Measurements from ENCODE around the gene GGT1. TPM values are rescaled to one million over a fixed set of nuclear protein-coding genes. Genes with fewer than 3 reads are reported as not detected.
A peak's percentile ranks its signal among the peaks of the same experiment; 100 is the strongest.

GGT1 gene
- total and polyA plus RNA-seq, 2 experiments from 2014 or later: 17.2 to 20.4 TPM

DNA sequence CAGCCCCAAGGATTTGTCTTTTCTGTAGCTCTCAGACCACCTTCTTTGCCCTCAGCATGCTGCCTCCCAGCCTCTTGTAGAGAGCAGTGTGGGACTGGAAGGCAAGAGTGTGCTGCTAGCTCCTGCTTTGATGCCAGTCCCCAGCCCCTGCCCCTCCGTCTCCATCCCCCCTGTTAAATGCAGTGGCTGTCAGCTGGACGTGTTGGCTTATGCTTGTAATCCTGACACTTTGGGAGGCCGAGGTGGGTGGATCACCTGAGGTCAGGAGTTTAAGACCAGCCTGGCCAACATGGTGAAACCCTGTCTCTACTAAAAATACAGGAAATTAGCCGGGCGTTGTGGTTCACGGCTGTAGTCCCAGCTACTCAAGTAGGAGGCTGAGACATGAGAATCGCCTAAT lies 31.7 kb upstream of the GGT1 start:
- Histone ChIP-seq H3K36me3 (peaks cover 52% of the 10 kb centered on the region), H3K4me3 (no peak overlapping the region), H3K9me3 (ENCODE audit: low read depth) (no peaks in the 10 kb centered on the region), H3K27ac (no peak overlapping the region), H3K4me1 (ENCODE audit: low read depth) (no peaks in the 10 kb centered on the region), H3K27me3 (no peaks in the 10 kb centered on the region)
- TF ChIP-seq, protein P1, sequence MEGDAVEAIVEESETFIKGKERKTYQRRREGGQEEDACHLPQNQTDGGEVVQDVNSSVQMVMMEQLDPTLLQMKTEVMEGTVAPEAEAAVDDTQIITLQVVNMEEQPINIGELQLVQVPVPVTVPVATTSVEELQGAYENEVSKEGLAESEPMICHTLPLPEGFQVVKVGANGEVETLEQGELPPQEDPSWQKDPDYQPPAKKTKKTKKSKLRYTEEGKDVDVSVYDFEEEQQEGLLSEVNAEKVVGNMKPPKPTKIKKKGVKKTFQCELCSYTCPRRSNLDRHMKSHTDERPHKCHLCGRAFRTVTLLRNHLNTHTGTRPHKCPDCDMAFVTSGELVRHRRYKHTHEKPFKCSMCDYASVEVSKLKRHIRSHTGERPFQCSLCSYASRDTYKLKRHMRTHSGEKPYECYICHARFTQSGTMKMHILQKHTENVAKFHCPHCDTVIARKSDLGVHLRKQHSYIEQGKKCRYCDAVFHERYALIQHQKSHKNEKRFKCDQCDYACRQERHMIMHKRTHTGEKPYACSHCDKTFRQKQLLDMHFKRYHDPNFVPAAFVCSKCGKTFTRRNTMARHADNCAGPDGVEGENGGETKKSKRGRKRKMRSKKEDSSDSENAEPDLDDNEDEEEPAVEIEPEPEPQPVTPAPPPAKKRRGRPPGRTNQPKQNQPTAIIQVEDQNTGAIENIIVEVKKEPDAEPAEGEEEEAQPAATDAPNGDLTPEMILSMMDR (IDR thresholded peaks at IDR 0.05; ENCODE audit: low read depth, low read length): no peak
- no peak for DNase-seq (ENCODE audit: low read depth in 1 of 2, low spot score in 1 of 2)

DNA sequence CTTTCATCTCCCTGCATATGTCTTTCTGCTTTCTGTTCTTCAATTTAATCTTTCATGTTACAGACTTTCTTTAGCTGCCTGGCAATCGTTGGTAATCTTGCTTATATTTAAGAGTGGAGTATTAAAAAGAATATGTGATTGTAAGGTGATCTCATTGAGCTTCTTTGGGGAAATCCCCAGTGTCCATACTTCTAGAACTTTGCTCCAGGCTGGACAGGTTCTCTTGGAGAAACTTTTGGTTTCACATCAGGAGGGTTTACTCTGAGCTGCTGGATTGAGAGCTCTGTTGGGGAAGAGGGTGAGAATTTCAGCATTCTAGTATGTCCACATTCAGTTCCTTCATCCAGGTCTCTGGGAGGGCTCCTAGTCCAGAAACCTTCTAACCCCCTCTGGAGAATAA lies 26.2 kb upstream of the GGT1 start:
- TF ChIP-seq, protein P1 (IDR thresholded peaks at IDR 0.05; ENCODE audit: low read depth, low read length): no peak

DNA sequence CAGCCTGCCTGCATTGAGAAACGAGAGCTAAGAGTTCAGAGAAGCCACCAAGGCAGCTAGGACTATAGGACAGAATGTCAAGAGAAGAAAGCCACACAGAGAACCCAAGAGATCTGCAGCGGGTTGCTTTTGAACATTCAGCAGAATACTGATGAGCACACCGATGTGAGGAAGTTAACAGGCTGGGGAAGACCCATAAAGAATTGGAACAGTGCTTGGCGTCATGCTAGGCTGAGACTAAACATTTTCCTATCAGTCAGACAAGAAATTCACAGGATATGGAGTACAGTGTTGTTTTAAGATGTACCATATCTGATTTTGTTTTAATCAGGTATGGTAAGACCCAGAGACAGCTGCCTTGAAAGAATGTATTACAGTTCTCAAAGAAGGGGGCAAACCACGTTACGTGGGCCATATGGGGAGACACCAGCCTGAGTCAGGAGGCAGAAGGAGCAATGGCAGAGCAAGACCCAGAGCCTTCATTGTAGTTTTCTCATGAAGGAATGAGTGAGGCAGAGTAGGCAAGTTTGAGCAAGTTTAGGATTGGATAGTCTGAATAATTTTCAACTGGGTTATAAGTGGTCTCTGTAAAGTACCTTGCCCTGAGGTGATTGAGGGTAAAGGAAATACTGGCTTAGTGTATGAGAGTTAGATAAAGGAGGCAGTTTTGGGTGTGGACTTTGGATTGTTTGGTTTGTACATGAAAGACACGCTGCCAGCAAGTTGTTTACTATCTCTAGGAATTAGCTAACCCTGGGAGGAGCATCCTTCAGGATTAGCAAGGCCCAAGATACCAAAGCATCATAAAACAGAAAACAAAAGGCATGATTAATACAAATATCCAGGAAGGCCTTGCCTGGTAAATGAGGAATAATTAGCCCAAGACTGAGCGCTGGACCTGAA lies 24.4 kb upstream of the GGT1 start:
- peak overlapping the region; percentile 17 for H3K27ac ChIP-seq
- DNase-seq (ENCODE audit: low read depth in 1 of 2, low spot score in 1 of 2): no peak

More for the DNA sequence above, 26.2 kb upstream of the GGT1 start:
- Histone ChIP-seq H3K9me3 (ENCODE audit: low read depth) (no peaks in the 10 kb centered on the region), H3K27me3 (no peaks in the 10 kb centered on the region), H3K4me3 (no peak overlapping the region), H3K27ac (peak overlapping the region; percentile 4), H3K36me3 (peaks cover 31% of the 10 kb centered on the region), H3K4me1 (ENCODE audit: low read depth) (no peaks in the 10 kb centered on the region)
- DNase-seq (ENCODE audit: low read depth in 1 of 2, low spot score in 1 of 2): no peak

DNA sequence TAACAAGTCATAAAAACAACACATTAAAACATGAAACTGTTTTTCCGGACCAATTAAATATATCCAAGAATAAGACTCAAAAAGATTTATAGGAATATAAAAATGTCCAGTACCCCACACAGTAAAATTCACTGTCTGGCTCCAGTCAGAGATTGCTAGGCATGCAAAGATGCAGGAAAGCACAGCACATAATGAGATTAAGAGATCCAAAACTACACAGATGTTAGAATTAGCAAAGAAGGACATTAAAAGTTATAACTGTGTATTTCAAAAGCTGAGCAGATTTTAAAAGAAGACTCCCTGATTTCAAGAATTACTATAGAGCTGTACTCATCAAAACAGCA lies 23.8 kb upstream of the GGT1 start:
- no peak overlapping the region for H3K4me3 ChIP-seq
- peaks cover 10% of the 10 kb centered on the region for H3K36me3 ChIP-seq
- DNase-seq (ENCODE audit: low read depth in 1 of 2, low spot score in 1 of 2): no peak
- TF ChIP-seq, protein P1 (IDR thresholded peaks at IDR 0.05; ENCODE audit: low read depth, low read length): no peak
- no peaks in the 10 kb centered on the region for H3K9me3 ChIP-seq (ENCODE audit: low read depth)
- no peak overlapping the region for H3K27ac ChIP-seq
- peaks cover 11% of the 10 kb centered on the region for H3K4me1 ChIP-seq (ENCODE audit: low read depth)
- H3K27me3 ChIP-seq: no peaks in the 10 kb centered on the region

More for the DNA sequence above, 24.4 kb upstream of the GGT1 start:
- peaks cover 16% of the 10 kb centered on the region for H3K36me3 ChIP-seq
- peaks cover 6% of the 10 kb centered on the region for H3K4me1 ChIP-seq (ENCODE audit: low read depth)
- TF ChIP-seq, protein P1 (IDR thresholded peaks at IDR 0.05; ENCODE audit: low read depth, low read length): no peak
- no peaks in the 10 kb centered on the region for H3K9me3 ChIP-seq (ENCODE audit: low read depth)
- H3K27me3 ChIP-seq: no peaks in the 10 kb centered on the region
- H3K4me3 ChIP-seq: no peak overlapping the region

DNA sequence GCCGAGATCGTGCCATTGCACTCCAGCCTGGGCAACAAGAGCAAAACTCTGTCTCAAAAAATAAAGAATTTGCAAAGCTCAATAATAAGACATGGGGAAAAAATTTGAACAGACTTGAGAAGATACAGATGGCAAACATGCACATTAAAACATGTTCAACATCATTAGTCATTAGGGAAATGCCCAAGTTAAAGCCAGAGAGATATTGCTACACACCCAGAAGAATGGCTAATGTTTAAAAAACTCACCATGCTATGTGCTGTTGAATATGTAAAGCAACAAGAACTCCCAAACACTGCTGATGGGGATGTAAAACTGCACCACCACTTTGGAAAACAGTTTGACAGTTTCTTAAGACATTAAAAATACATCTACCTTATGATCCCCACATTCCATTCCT lies 22.7 kb upstream of the GGT1 start:
- Histone ChIP-seq H3K9me3 (ENCODE audit: low read depth) (no peaks in the 10 kb centered on the region), H3K27me3 (no peaks in the 10 kb centered on the region), H3K36me3 (peaks cover 3% of the 10 kb centered on the region), H3K4me1 (ENCODE audit: low read depth) (peaks cover 15% of the 10 kb centered on the region), H3K4me3 (no peak overlapping the region), H3K27ac (no peak overlapping the region)
- DNase-seq (ENCODE audit: low read depth in 1 of 2, low spot score in 1 of 2): peak in 1 of 2 donors; percentile 79
- TF ChIP-seq, protein P1 (IDR thresholded peaks at IDR 0.05; ENCODE audit: low read depth, low read length): no peak
